Right ventricle myocardium inferior (tissue), 1 donor: ENCODE data around the gene DNAH5. TPM values are rescaled to one million over a fixed set of nuclear protein-coding genes. Genes with fewer than 3 reads are reported as not detected.

Experiments
- ATAC-seq: fragments of 200-7000 bp; cut with Tn5 transposase; one replicate; pipeline ENCODE4 v1.9.1; 2020; ENCODE audit warnings: mild to moderate bottlenecking, moderate library complexity
- DNase-seq: peaks from one replicate; pipeline ENCODE4 v3.0.0; 2021; ENCODE audit errors: missing footprints
- intact Hi-C: fragments of 100-400 bp; cut with DNase I; formaldehyde crosslinking; loops from one replicate; pipeline ENCODE4 v1.11.0; 2022
- total RNA-seq: library from RNA; stranded (reverse); fragmentation: NEBNext Ultra II Directional; extraction: Animal tissue kit (Norgen Biotek cat#: 25700); gene quantifications from one replicate; pipeline ENCODE4 v1.2.1, GENCODE V29; 2021
- donor health status: DM: no; HTN: yes; CAD: no; lungs with severe emphysema.

DNAH5 gene
- total RNA-seq, 1 donor from 2014 or later: 0.19 TPM

DNA sequence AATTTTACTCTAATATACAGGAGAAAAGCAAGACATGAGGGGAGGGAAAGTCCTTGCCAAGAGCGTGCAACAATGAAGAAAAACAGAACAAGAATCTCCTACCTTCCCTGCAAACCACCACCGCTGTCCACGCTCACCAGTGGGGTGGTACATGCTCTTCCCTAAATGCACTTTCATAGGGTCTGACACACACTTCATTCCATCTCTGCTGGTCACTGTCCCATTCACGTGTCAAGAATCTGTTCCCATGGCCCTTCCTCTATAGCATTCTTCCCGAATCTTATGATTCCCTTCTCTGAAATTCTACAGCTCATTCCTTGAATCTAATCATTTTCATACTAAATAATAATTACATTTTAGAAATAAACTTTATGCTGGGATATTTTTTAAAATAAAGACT lies 11.4 kb upstream of the DNAH5 start:
- ATAC-seq (no peak), DNase-seq (no peak)
- intact Hi-C loops: no loop called here

DNA sequence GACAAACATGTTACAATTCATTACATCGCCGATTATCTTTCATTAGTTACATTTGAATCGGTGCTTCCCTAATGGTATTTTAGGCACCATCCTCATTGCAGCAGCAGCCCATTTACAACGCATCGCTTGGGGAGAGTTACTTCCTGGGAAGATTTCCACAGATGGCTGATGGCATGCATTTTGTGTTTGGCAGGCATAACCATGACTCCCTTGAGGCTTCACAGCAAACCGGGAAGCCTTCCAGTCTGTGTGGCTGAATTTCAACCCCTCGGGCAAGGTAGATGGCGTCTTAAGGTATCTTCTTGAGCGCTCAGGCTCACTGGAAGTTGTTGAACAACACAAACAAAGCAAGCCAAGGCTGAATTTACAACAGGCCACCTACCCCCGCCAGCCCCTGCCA lies 1.6 kb upstream of the DNAH5 start:
- DNase-seq (no peak), ATAC-seq (no peak)
- intact Hi-C loops: no loop called here

DNA sequence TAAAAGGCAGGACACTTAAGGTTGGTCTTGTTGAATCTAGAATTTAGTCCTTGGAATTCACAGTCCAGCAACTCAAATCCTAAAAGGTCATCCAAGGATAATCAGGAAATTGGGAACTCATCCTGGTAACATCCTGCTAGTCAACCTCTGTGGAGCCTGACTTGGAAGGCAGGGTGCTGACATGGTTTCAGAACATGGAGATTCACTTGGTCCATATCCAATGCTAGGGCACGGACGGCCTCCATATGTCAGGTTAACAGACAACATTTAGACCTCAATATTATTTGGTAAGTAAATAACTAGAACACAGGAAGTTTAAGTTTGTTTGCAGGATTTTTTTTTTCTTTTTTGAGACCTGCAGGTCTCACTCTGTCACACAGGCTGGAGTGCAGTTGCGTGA lies 783 bp upstream of the DNAH5 start:
- ATAC-seq: no peak
- intact Hi-C loops: no loop called here

DNA sequence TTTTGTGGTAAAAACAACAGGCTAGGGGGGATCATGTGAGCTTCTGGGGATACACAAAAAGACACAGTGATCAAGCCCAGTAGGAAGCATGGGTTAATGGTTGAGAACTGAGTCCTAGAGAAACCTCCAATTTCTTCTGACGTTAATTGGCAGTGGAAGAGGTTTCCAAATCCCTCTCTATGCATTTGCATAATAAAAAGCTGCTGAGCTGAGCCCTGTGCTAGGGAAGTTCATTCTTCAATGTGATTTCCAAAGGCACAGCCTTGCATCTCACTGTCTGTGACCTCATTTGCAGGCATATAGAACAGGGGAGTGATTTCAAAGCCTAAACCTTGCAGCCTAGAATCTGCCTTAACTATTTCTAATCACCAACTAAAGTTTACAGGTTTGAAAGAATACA lies 812 bp downstream of the DNAH5 start:
- no peak for ATAC-seq
- intact Hi-C loops: no loop called here
- no peak for DNase-seq

More for the DNA sequence above, 783 bp upstream of the DNAH5 start:
- DNase-seq: no peak

DNA sequence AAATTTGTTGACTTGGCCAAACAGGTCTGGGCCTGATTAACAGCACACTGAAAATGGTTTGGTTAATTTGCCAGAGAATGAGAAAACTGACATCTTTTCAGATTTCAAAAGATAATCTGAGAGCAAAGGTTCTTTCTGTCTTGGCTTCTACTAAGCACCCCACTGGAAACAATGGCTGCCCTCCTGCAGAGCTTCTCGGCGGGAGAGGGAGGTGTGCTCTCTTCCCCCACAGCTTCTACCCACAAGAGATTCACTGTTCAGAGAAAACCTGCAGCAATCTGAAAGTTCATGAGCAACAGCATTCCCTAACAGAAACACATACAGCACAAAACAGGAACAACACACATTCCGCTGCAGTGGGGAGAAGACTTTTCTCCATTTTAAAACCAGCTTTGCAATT lies 3.0 kb downstream of the DNAH5 start:
- ATAC-seq (no peak), DNase-seq (no peak)
- intact Hi-C loops: no loop called here

DNA sequence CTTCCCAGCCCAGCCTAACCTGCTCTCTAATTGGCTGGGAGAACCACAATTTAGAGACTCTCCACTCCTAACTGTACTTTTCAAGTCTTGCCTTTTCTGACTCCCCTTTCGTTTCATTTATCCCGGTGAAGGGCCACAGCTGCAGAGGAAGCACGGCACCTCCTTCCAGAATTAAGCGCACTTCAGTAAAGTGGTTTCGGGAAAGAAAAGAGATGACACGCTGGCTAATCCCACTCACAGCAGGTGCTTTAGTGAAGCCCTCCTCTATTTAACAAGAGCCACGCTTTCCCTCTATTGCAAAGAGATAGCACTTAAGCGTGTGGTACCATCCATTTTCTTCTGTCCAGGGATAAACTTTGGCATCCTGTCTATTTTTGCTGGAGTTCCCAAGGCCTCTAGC lies 4.8 kb downstream of the DNAH5 start:
- ATAC-seq (no peak), DNase-seq (no peak)
- intact Hi-C loops: no loop called here

DNA sequence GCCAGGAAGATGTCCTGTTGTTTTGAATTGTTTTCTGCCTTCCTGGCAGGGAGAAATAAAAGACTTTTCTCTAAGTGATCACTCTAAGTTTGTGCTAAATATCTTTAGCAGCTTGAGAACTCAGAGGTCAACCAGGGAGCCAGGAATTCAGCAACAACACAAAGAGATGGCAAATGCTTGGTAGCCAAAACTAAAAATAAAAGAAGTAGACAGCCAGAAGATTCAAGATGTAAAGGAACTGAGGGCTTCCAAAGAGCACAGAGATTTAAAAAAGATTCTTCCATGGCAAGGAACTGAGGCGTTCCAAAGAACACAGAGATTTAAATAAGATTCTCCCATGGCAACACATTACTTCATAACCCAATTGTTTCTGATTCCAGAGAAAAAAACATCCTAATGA lies 9.6 kb downstream of the DNAH5 start:
- intact Hi-C loops: no loop called here
- ATAC-seq: no peak

DNA sequence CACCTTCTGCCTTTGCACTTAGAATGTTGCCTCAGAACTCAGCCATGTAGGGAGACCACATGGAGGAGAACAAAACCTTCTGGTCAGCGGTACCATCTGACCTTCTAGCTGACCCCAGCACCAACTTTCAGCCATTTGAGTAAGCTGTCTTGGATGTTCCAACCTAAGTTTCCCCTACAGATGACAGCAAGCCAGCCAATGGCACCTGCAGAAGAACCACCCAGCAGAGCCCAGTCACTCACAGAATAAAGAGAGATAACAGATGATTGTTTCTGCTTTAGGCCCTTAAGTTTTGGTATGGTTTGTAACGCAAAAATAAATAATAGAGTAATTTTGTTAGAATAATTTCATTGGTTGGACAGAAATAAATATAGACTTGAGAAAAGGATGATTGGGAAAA lies 10.4 kb downstream of the DNAH5 start:
- ATAC-seq: no peak

More for the DNA sequence above, 9.6 kb downstream of the DNAH5 start:
- no peak for DNase-seq

DNA sequence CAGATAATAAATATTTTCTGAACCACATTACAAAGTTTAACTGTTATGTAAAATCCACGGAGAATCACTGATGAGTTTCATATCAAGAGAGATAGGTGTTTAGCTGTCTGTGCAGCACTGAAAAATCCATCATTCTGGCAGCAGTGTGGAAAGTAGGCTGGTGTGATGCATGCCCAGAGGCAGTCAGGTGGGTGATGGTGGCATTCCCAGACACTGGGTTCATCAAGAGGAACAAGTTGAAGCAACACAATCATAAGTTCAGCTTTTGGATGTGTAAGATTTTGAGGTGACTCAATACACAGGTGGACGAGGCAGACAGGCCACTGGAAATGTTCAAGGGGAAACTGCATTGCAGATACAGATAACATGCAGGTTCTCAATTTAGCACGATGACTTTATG lies 11.9 kb downstream of the DNAH5 start:
- ATAC-seq: no peak
- intact Hi-C loops: no loop called here
- DNase-seq: no peak

More for the DNA sequence above, 10.4 kb downstream of the DNAH5 start:
- intact Hi-C loops: no loop called here
- DNase-seq: no peak

DNA sequence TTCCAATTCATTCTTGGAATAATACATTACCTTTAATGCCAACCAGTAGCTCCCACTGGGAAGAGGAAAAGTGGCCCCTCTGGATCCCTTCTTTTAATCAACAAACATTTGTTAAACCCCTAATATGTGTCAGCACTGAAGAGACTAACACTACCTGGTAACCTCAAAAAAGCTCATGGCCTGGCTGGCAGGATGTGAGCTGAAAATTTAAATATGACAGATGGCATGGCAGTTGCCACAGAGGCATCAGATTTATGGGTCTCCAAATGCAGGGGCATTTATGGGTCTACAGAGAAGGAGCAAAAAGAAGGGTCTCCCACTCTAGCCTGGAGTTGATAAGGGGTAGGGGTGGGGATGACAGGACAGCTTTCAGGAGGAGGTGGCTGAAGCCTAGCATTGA lies 12.5 kb downstream of the DNAH5 start:
- ATAC-seq (no peak), DNase-seq (no peak)
- intact Hi-C loops: no loop called here

DNA sequence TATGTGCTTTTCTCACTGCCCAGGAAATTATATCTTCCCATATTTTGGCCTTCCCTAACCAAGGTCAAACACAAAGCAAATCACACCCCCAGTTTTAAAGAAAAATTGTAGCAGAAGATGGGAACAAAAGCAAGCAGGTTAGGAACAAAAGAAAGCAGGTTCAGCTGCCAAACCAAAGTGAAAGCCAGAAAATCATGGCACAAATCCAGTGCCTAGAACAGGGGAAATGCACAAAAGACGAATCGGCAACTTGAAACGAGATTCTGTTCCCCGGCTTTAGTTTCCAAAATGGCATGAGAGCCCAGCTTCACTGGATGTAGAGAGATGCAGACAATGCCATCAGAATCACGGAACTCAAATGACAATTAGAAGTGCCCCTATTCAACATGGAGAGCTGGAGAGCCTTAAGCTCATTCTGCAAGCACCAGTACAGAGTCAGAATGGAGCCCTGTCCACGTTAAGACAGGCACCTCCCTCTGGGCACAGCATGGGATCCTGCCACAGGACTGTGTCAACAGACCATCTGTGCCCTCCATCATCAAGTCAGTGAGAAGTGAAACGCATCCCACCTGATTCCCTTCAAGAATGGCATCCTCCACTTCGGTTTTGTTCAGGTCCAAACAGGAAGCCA lies 13.8 kb downstream of the DNAH5 start:
- no peak for DNase-seq
- intact Hi-C loops: no loop called here
- no peak for ATAC-seq

DNA sequence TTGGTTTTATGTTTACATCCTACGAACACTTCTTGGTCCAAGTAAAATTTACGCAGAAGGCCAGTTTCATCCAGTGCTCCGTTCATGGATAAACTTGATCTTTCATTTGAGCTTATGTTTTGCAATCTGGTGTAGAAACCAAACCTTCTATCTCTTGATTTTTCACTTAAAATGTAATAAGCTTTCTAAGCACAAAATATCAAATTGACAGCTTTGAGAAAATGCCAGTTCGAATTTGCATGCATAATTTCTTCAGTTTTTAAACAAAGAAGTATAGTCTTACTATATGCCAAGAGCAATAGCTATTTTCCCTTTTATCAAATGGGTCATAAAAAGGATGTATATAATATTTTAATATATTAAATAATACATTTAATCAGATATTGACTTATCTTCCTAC lies 17.8 kb downstream of the DNAH5 start:
- DNase-seq: no peak
- ATAC-seq: no peak
- intact Hi-C loops: no loop called here

DNA sequence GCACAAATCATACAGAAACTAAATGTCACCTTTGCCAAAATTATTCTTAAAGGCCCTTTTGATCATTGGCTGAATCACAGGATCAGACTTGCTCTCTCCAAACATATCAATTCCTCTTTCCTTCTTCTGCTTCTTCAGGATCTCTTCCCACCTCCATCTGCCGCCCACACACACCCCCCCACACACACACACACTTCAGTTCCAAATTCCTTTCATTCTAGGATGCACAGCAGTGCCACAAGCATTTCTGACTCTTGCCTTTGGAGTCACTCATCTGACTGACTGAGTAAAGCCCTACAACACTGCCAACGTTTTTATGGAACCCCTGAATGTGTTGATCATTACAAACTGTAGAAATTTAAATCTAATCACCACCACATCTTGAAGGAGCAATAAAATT lies 22.9 kb downstream of the DNAH5 start:
- ATAC-seq (no peak), DNase-seq (no peak)
- intact Hi-C loops: no loop called here

DNA sequence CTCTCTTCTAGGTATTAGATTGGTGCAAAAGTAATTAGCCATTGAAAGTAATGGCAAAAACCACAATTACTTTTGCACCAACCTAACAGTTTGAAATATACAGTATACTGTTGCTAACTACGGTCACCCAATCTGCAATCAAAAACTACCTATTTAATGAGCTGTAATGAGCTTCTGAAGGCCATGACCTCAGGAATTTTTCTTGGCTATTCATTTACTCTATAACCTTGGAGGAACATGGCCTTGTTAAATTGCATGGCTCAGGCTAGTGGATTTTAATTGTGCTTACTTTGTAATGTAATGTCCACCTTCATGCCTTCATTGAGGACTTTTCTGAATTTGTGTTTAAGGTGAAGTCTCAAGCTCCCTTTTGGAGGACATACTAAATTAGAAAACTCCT lies 24.7 kb downstream of the DNAH5 start:
- ATAC-seq (no peak), DNase-seq (no peak)
- intact Hi-C loops: no loop called here

DNA sequence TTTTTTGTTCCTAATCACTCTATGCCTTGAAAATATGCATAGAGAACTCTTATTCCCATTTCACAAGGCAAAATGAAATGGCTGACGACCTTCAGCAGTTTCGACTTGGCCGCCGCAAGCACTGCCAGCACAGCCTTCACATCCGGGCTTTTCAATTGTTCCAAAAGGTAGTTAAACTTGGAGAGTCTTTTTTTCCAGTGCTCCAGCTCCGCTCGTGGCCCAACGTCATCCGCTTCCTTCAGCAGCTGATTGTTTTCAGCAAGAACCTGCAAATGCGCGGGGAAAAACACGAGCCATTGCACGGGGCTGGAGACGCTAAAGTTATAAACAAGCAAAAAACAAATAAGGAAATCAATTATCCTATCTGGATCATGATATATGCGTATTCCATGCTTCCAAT lies 25.4 kb downstream of the DNAH5 start:
- ATAC-seq (no peak), DNase-seq (peak; percentile 60)
- intact Hi-C loops: no loop called here

DNA sequence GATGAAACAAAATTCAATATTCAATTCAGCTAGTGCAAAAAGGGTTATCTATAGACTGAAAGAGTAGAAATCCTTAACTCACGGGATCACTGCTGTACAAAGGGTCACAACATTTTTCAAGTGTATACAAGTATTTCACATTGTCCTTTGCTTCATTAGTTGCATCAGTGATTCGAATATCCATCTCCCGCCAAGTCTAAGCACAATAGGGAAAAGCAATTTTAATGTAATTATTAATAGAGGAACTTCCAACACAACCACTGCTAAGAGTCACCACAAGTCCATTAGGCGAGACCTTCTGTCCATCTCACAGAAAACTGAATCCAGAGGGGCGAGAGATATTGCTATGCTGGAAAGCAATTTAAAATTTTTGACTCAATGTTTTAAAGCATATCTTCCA lies 27.4 kb downstream of the DNAH5 start:
- intact Hi-C loops: no loop called here
- no peak for ATAC-seq
- no peak for DNase-seq

DNA sequence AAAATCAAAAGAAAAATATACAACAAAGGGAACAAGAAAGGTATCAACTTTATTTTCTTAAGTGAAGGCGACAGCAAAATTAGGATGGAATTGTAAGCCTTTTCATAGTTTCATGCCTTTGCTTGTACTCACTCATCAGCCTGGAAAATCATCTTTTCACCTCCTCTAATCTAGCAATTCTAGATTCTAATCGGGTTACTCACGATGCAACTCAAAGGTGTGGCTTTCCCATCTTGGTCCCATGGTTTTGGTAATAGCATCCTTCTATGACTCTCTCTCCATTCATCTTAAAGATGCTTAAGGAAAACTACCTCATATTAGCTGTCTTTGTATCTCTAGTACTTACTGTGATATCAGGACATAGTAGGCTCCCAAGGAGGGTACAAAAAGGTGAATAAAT lies 30.5 kb downstream of the DNAH5 start:
- intact Hi-C loops: no loop called here
- DNase-seq (no peak), ATAC-seq (no peak)

DNA sequence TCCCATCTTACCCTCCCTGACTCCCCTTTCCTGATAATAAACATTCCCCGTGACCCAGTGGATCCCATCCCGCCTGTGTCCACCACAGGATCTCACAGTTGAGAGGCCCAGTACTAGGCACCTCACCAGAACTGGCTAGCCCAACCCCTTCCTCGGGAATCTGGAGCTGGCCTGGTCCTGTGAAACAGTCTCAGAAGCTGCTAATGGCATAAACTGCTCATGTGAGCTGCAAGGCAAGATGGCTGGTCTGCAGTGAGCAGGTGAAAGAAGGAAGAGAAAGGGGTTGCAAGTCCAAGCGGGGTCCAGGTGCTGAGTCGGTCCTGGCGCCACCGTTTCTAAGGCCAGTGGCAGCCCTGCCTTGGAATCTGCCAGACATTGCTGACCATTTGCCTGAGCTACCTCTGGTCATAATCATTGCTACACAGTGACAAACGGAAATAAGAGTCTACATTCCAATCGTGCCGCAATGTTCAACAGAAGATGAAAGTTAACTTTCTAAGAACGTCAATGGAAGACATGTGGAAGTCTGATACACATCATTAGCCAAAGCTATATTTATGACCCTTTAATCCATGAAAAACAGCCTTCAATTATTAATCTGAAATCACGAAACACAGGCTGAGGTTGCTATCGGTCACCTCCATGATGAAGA lies 33.7 kb downstream of the DNAH5 start:
- DNase-seq: no peak
- ATAC-seq: no peak
- intact Hi-C loops: no loop called here

DNA sequence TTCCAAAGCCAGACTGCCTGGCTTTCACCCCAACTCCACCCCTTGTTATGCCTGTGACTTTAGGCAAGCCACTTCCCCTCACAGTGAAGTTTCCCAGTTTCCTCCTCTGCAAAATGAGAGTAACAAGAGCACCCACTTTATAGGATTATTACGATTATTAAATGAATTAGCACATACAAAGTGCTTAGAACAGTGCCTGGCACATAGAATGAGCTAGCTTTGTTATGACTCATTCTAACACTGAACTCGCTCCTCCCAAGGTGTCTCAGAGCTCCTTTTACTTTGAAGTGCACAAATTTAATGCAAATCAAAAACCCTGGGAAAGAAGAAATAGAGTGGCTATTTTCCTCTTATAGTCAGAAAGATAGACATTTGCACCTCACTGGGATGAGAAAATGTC lies 34.3 kb downstream of the DNAH5 start:
- intact Hi-C loops: no loop called here
- no peak for ATAC-seq

DNA sequence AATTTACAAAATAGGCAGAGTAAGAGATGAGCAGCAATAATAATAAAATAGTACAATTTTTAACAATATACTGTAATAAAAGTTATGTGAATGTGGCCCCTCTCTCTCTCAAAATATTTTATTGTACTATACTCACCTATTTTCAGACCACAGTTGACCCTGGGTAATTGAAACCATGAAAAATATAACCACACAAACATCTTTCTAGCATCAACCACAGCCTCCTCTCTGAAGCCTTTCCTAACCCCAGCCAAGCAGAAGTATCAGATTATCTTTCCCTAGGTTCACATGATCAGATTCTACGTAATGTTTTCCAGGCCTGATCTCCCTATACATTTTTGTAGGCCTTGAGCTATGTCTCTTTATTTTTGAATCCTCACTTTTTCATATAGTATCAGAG lies 35.2 kb downstream of the DNAH5 start:
- DNase-seq (no peak), ATAC-seq (no peak)
- intact Hi-C loops: no loop called here

More for the DNA sequence above, 34.3 kb downstream of the DNAH5 start:
- no peak for DNase-seq

DNA sequence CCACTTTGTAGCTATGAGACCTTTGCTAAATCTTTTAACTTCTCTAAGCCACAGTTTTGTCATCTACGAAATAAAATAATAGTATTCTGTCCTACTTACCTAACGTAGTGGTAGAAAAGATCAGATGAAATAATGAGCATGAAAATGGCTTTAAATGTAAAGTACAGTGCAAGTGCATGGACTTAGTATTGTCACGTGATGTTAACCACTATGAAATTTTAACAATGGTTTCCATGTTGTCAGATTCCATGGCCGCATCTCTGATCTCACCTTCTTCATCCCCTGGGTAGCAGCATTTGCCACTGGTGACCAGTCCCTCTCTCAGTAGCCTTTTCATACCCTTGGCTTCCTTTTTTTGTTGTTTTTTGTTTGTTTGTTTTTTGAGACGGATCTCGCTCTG lies 45.9 kb downstream of the DNAH5 start:
- intact Hi-C loops: no loop called here
- DNase-seq (no peak), ATAC-seq (no peak)
